ACC112 (cell line): Measurements from ENCODE around the gene KCNMB4.

Experiments used
- H2AFZ ChIP-seq: fragments of 200-600 bp; sonication (generic); one replicate; pipeline ENCODE4 v1.6.0; 2017; ENCODE audit warnings: antibody characterized with exemption, low read length; ENCODE audit not compliant: unreplicated experiment
- H3K27ac ChIP-seq: fragments of 200-600 bp; sonication (generic); 2 replicates; pipeline ENCODE4 v1.5.1; 2014; ENCODE audit warnings: low read depth, mild to moderate bottlenecking, antibody characterized with exemption, low read length, moderate library complexity
- H3K27me3 ChIP-seq: fragments of 200-600 bp; sonication (generic); 2 replicates; pipeline ENCODE4 v1.6.1; 2014; ENCODE audit warnings: mild to moderate bottlenecking, antibody characterized with exemption, low read length, moderate library complexity, mixed read lengths; ENCODE audit not compliant: insufficient read depth
- H3K36me3 ChIP-seq: fragments of 200-600 bp; sonication (generic); 2 replicates; pipeline ENCODE4 v1.6.1; 2016; ENCODE audit warnings: mild to moderate bottlenecking, antibody characterized with exemption, low read length, moderate library complexity, mixed read lengths; ENCODE audit not compliant: insufficient read depth
- H3K4me1 ChIP-seq: fragments of 200-600 bp; sonication (generic); one replicate; pipeline ENCODE4 v1.6.1; 2016; ENCODE audit warnings: low read length, mixed read lengths; ENCODE audit not compliant: insufficient read depth, unreplicated experiment, control insufficient read depth
- H3K4me3 ChIP-seq: fragments of 200-600 bp; sonication (generic); 2 replicates; pipeline ENCODE4 v1.5.1; 2014; ENCODE audit warnings: mild to moderate bottlenecking, low read depth, low read length
- H3K79me2 ChIP-seq: fragments of 200-600 bp; sonication (generic); one replicate; pipeline ENCODE4 v1.6.0; 2016; ENCODE audit warnings: low read length; ENCODE audit not compliant: control insufficient read depth, unreplicated experiment, insufficient read depth

Gene KCNMB4

DNA sequence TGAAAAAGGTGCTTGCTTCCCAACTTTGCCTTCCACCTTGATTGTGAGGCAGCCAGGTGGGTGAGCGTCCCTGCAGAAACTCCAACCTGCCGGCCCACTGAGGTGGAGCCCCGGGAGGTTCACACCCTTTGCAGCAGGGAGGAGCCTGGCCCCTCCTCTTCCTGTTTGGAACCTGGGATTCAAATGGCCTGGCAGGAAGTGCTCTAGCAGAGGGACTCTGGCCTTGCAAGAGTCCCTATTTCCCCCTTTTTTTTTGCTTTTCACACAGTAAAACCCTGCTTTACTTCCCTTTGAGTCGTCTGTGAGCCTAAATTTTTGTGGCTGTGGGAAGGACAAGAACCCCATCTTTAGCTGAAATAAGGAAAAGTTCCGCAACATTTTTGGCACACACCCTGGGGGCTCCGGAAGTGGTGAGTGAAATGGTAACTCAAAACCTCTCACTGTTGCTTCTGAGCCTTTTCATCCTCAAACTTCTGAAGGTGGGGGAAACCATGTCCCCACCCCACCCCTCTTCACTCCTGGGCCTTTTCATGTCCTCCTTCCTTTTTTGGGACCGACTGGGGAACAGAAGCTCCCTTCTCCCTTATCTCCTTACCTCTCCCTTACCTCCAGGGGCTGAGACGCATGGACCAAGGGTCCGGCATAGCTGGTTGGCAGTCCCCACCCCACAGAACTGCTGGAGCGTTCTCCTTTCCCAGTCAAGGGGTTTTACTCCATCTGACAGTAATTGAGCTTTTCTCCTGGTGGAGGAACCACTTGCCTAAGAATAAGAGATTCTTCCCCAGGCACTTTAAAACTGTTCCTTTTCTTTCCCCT is 102.0 kb downstream of the KCNMB4 start:
- H3K4me1 ChIP-seq, result no peaks in the 10 kb centered on the region

DNA sequence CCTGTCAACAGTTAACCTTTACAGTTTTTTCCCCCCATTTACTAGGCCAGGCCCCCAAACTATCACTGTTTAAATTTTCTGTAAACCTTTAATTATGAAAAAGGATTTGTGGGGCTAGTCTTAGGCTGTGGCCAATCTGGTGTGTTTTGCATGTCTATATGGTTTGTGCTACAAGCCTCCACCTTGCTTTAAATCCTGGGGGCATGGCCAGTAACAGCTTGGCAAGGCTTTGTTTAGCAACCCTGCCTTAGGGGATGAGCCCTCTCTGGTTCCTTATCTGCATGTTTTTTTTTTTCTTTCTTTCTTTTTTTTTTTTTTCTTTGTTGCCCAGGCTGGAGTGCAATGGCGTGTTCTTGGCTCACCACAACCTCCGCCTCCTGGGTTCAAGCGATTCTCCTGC is 102.7 kb downstream of the KCNMB4 start:
- Histone ChIP-seq H3K27me3 (0 out of 2 replicates have a peak, but pooled peaks cover 4% of the 10 kb centered on the region), H3K36me3 (no peaks in the 10 kb centered on the region), H3K79me2 (no peaks in the 10 kb centered on the region), H3K4me3 (no peak overlapping the region), H3K4me1 (no peaks in the 10 kb centered on the region), H2AFZ (no peak overlapping the region), H3K27ac (no peak overlapping the region)

More for the DNA sequence above, 102.0 kb downstream of the KCNMB4 start:
- Histone ChIP-seq H3K79me2 (no peaks in the 10 kb centered on the region), H3K27me3 (peaks cover 8% of the 10 kb centered on the region; the same call in 1 of the 2 replicates), H2AFZ (no peak overlapping the region), H3K4me3 (no peak overlapping the region), H3K27ac (no peak overlapping the region), H3K36me3 (no peaks in the 10 kb centered on the region)

DNA sequence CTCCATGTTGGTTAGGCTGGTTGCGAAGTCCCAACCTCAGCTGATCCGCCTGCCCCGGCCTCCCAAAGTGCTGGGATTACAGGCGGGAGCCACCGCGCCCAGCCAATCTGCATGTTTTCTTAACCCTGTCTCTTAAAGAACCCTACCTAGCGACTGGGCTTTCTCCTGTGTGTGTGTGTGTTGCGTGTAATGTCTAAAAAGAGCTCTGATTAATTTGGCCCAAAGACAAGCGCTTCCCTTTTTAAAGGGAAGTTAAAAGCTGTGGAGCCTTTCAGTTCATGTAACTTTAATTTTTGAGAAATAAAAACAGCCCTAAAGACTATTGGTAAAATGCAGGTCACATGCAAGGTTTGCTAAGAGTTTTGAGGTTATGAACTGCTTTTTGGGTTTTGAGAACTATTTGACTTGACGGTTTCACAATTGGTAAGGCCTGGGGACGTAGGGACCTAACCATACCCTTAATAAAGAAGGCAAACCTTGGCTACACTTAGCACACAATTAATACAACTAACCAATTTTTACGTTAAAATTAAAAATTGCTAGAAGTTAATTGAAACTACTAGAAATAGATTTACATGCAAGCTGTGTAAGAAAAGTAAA is 103.2 kb downstream of the KCNMB4 start:
- Histone ChIP-seq H3K79me2 (no peaks in the 10 kb centered on the region), H2AFZ (no peak overlapping the region), H3K4me3 (no peak overlapping the region), H3K36me3 (no peaks in the 10 kb centered on the region), H3K4me1 (no peaks in the 10 kb centered on the region), H3K27ac (no peak overlapping the region), H3K27me3 (0 out of 2 replicates have a peak, but pooled peaks cover 4% of the 10 kb centered on the region)

DNA sequence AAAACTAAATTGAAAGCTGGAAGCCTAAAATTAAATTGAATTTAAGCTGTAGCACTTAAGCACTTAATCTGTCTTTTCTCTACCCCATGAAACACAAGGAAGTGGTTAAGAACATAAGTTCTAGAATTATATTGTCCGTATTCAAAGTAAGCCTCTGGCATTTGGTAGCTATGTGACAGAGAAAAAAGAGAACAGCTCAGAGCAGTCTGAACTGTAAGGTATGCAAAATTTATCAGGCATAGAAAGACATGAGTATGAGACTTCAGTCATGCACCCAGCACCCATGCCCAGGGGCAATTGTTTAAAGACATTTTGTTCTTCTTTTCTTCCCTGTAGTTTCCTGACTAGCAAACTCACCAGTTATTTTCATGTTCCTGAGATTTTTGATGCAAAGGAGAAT is 116.7 kb downstream of the KCNMB4 start:
- Histone ChIP-seq H3K79me2 (no peaks in the 10 kb centered on the region), H3K36me3 (no peaks in the 10 kb centered on the region)

More for the DNA sequence above, 116.7 kb downstream of the KCNMB4 start:
- Histone ChIP-seq H3K27me3 (peaks cover 23% of the 10 kb centered on the region; the same call in 1 of the 2 replicates), H3K4me1 (no peaks in the 10 kb centered on the region), H3K27ac (no peak overlapping the region), H3K4me3 (no peak overlapping the region), H2AFZ (no peak overlapping the region)
